GM12878 (cell line): ENCODE results near the gene SLC35E4. TPM values are rescaled to one million over a fixed set of nuclear protein-coding genes. Genes with fewer than 3 reads are reported as not detected.

ENCODE experiments used
- ATF2 ChIP-seq: IDR thresholded peaks from 2 replicates; pipeline ENCODE4 v1.6.1; 2012; ENCODE audit warnings: low read length, inconsistent platforms
- BACH1 ChIP-seq: fragments of 450-650 bp; IDR thresholded peaks from 2 replicates; pipeline ENCODE4 v1.6.1; 2017; ENCODE audit warnings: mild to moderate bottlenecking, borderline replicate concordance
- BRCA1 ChIP-seq: IDR thresholded peaks from 2 replicates; pipeline ENCODE4 v1.6.1; 2011; ENCODE audit warnings: low read depth, low read length, improper control_type of control experiment
- CBX3 ChIP-seq: fragments of 200-600 bp; sonication (generic); IDR thresholded peaks from 2 replicates; pipeline ENCODE4 v1.6.1; 2016; ENCODE audit warnings: low read depth, borderline replicate concordance
- CEBPZ ChIP-seq: fragments of 150-350 bp; IDR thresholded peaks from 2 replicates; pipeline ENCODE4 v1.6.1; 2016; ENCODE audit warnings: low read depth, low read length
- CHD2 ChIP-seq: IDR thresholded peaks from 2 replicates; pipeline ENCODE4 v1.6.1; 2011; ENCODE audit warnings: low read depth, low read length, improper control_type of control experiment, borderline replicate concordance
- EED ChIP-seq: sonication (generic); IDR thresholded peaks from 2 replicates; pipeline ENCODE4 v1.6.1; 2016; ENCODE audit warnings: antibody characterized with exemption, low read depth
- IRF5 ChIP-seq: fragments of 450-650 bp; IDR thresholded peaks from 2 replicates; pipeline ENCODE4 v1.6.1; 2017; ENCODE audit warnings: borderline replicate concordance
- RBBP5 ChIP-seq: fragments of 200-600 bp; sonication (generic); conservative IDR thresholded peaks from 2 replicates; pipeline ENCODE4 v1.6.1; 2016
- RELA ChIP-seq: fragments of 450-650 bp; IDR thresholded peaks from 2 replicates; pipeline ENCODE4 v1.8.0; 2014; ENCODE audit warnings: borderline replicate concordance; ENCODE audit not compliant: partially characterized antibody
- SMC3 ChIP-seq: IDR thresholded peaks from 2 replicates; pipeline ENCODE4 v1.6.1; 2011; ENCODE audit warnings: low read length, improper control_type of control experiment, borderline replicate concordance
- TCF3 ChIP-seq: IDR thresholded peaks from 2 replicates; pipeline ENCODE4 v1.6.1; 2012; ENCODE audit warnings: low read depth, mild to moderate bottlenecking, low read length, borderline replicate concordance; ENCODE audit not compliant: insufficient read depth
- ZNF274 ChIP-seq: IDR thresholded peaks from one replicate; pipeline ENCODE4 v1.8.0; 2011; ENCODE audit not compliant: insufficient read length, insufficient read depth
- ZNF622 ChIP-seq: fragments of 450-650 bp; IDR thresholded peaks from 2 replicates; pipeline ENCODE4 v1.6.1; 2017; ENCODE audit warnings: mild to moderate bottlenecking, inconsistent platforms
- polyA plus RNA-seq, 11 experiments: library from polyadenylated mRNA; depleted of rRNA in 4 of 11; unstranded in 6 of 11; stranded (reverse) in 5 of 11; fragments of >200 nt; fragmentation: Nextera tagmentation in 4 of 11; fragmentation: Illumina TruSeq in 1 of 11; extraction: Ambion mirVana in 4 of 11; extraction: Trizol in 1 of 11; gene quantifications; 1 replicate in 1 of 11; 2 replicates in 10 of 11; pipeline versions ENCODE4 v1.2.1 to v1.2.3, GENCODE V29; 2011 to 2016; ENCODE audit warnings: inconsistent platforms in 2 of 11, missing spikeins in 2 of 11, low read depth in 1 of 11
- total RNA-seq, 4 experiments: library from RNA; depleted of rRNA in 3 of 4; stranded (reverse); fragments of >200 nt in 3 of 4; fragmentation: Illumina TruSeq in 1 of 4; extraction: Trizol in 1 of 4; gene quantifications; 2 replicates each; pipeline versions ENCODE4 v1.2.1 to v1.2.3, GENCODE V29; 2013 to 2021

Gene SLC35E4
- total and polyA plus RNA-seq, 10 of the 15 experiments (the other 5 are each of a cell fraction or from before 2014, with no cell fraction given), result 0.16 to 5.3 (median 2.9) TPM; not detected in 1

GRCh38 chr22:30640839-30641430, 5.4 kb downstream of the SLC35E4 start (continued):
- TF ChIP-seq TCF3 (no peak), ZNF274 (no peak), ATF2 (no peak), IRF5 (no peak), RBBP5 (no peak), RELA (no peak), CBX3 (no peak), ZNF622 (no peak), SMC3 (no peak), CHD2 (no peak), BRCA1 (no peak), CEBPZ (no peak), EED (no peak), BACH1 (no peak)
- TF ChIP-seq, all 136 proteins: peak for 0
